HL-60 (cell line): ENCODE data around the gene CLCN5.

Experiments used
- CTCF ChIP-seq: IDR thresholded peaks from one replicate; pipeline ENCODE4 v1.5.1; 2011; ENCODE audit warnings: low read length, control low read depth, inconsistent platforms; ENCODE audit not compliant: insufficient read depth
- TF ChIP-seq, protein P1 (sequence below): IDR thresholded peaks from 2 replicates; pipeline ENCODE4 v1.6.1; 2012; ENCODE audit warnings: low read depth; ENCODE audit not compliant: insufficient replicate concordance

DNA sequence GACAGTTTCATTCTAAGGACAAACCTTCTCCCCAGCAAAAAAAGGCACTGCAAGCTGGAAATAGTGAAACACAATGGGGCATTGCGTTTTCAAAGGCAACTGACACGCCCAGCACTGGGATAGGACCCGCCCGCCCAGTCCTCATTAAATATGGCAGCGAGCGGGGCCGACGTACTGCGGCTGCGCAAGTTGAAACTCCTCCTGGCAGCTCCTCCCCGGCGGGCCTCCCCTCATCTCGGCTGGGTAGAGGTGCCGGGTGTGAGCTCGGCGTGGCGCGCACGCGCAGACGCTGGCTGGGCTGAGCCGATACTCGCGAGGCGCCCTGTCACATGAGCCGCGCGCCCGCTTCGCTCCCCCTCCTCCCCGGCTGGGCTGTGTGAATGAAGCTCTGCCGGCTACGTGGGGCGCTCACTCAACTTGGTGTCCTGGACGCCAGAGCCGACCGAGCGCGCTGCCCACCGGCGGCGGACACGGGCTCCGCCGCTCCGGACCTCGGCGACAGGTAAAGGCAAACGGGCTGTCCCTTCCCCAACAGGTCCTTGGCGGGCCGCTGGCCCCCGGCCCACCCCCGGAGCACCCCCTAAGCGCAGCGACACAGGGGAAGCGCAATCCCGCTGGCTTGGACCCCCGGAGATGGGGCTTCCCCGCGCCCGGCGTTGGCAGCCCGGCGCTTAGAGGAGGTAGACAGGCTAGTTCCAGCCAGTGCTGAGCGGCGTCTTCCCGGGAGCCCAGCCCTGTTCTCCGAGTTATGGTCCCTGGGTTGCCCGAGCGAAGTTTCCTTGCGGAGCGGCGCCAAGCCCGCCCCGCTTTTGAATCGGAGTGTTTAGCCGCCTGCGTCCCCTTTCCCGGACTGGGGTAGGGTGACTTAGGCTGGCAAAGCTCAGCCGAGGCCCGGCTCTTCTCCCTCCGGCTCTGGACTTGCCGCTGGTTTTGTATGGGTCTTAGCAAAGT, at the start of gene CLCN5:
- no peak for TF ChIP-seq CTCF
- TF ChIP-seq, protein P1, sequence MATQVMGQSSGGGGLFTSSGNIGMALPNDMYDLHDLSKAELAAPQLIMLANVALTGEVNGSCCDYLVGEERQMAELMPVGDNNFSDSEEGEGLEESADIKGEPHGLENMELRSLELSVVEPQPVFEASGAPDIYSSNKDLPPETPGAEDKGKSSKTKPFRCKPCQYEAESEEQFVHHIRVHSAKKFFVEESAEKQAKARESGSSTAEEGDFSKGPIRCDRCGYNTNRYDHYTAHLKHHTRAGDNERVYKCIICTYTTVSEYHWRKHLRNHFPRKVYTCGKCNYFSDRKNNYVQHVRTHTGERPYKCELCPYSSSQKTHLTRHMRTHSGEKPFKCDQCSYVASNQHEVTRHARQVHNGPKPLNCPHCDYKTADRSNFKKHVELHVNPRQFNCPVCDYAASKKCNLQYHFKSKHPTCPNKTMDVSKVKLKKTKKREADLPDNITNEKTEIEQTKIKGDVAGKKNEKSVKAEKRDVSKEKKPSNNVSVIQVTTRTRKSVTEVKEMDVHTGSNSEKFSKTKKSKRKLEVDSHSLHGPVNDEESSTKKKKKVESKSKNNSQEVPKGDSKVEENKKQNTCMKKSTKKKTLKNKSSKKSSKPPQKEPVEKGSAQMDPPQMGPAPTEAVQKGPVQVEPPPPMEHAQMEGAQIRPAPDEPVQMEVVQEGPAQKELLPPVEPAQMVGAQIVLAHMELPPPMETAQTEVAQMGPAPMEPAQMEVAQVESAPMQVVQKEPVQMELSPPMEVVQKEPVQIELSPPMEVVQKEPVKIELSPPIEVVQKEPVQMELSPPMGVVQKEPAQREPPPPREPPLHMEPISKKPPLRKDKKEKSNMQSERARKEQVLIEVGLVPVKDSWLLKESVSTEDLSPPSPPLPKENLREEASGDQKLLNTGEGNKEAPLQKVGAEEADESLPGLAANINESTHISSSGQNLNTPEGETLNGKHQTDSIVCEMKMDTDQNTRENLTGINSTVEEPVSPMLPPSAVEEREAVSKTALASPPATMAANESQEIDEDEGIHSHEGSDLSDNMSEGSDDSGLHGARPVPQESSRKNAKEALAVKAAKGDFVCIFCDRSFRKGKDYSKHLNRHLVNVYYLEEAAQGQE, result no peak
